ENCODE measurements around the gene SCAMP3. TPM values are rescaled to one million over a fixed set of nuclear protein-coding genes. Genes with fewer than 3 reads are reported as not detected.
"Not testable (repeated sequence)": the region's sequence is repeated elsewhere in the genome, so short reads cannot be mapped to it uniquely, and the experiment has no call there.

SCAMP3 gene
- total RNA-seq, 3 donors from 2014 or later = 64.9 to 72.0 (median 68.3) TPM

DNA sequence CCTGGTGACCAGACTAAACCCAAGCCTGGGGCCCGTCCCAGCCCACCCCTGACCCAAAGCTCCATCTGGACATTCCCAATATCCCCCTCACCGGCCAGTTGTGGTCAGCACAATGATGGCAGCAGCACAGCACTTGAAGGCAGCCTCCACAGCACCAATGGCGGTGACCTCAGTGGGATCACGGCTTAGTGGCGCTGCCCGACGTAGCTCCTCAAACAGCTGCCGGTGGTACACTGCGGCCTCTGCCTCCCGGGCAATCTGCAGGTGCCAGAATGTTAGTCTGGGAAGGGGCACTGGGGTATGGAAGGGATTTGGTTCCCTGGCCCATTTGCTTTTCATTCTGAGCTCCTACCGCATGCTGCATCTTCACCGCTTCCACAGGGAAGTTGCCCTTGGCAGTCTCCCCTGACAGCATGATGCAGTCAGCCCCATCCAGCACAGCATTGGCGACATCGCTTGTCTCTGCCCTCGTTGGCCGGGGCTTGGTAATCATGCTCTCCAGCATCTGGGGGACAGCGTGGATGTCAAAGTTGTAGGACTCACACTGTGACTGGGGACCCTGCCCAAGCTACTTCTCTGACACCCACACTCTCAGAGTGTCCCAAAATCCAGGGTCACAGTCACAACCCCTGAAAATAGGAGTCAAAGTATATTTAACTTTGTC is 31.1 kb upstream of the SCAMP3 start:
- H3K4me1 ChIP-seq = no peaks in the 10 kb centered on the region
- no peak overlapping the region for H3K4me3 ChIP-seq
- intact Hi-C loops (cut with DNase I; ENCODE audit: low total_unique reads) = no loop called here
- no peak overlapping the region for H3K27ac ChIP-seq
- no peak for DNase-seq (ENCODE audit: low spot score in 2 of 2)
- H3K36me3 ChIP-seq = no peaks in the 10 kb centered on the region
- no peaks in the 10 kb centered on the region for H3K9me3 ChIP-seq
- peaks cover 0 to 26% of the 10 kb centered on the region in 2 donors for H3K27me3 ChIP-seq
- TF ChIP-seq POLR2AphosphoS5 (IDR thresholded peaks at IDR 0.05) (no peak), POLR2A (IDR thresholded peaks at IDR 0.05) (no peak)
- TF ChIP-seq, protein P1, sequence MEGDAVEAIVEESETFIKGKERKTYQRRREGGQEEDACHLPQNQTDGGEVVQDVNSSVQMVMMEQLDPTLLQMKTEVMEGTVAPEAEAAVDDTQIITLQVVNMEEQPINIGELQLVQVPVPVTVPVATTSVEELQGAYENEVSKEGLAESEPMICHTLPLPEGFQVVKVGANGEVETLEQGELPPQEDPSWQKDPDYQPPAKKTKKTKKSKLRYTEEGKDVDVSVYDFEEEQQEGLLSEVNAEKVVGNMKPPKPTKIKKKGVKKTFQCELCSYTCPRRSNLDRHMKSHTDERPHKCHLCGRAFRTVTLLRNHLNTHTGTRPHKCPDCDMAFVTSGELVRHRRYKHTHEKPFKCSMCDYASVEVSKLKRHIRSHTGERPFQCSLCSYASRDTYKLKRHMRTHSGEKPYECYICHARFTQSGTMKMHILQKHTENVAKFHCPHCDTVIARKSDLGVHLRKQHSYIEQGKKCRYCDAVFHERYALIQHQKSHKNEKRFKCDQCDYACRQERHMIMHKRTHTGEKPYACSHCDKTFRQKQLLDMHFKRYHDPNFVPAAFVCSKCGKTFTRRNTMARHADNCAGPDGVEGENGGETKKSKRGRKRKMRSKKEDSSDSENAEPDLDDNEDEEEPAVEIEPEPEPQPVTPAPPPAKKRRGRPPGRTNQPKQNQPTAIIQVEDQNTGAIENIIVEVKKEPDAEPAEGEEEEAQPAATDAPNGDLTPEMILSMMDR (IDR thresholded peaks at IDR 0.05) = no peak

DNA sequence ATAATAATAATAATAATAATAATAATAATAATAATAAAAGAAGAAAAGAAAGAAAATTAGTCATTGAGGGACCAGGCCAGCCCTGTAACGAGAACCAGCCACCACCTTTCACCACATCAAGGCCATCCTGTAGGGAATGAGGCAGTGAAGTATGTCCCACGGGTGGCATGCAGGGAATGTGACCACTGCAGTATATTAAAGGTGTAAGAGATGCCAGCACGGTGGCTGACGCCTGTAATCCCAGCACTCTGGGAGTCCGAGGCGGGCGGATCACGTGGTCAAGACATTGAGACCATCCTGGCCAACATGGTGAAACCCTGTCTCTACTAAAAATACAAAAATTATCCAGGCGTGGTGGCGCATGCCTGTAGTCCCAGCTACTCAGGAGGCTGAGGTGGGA is 28.8 kb upstream of the SCAMP3 start:
- DNase-seq (ENCODE audit: low spot score in 2 of 2); H3K4me1 ChIP-seq; H3K27ac ChIP-seq; H3K4me3 ChIP-seq; intact Hi-C loops (cut with DNase I; ENCODE audit: low total_unique reads); H3K9me3 ChIP-seq; H3K36me3 ChIP-seq: not testable (repeated sequence)
- H3K27me3 ChIP-seq = peaks cover 0 to 20% of the 10 kb centered on the region in 2 donors

DNA sequence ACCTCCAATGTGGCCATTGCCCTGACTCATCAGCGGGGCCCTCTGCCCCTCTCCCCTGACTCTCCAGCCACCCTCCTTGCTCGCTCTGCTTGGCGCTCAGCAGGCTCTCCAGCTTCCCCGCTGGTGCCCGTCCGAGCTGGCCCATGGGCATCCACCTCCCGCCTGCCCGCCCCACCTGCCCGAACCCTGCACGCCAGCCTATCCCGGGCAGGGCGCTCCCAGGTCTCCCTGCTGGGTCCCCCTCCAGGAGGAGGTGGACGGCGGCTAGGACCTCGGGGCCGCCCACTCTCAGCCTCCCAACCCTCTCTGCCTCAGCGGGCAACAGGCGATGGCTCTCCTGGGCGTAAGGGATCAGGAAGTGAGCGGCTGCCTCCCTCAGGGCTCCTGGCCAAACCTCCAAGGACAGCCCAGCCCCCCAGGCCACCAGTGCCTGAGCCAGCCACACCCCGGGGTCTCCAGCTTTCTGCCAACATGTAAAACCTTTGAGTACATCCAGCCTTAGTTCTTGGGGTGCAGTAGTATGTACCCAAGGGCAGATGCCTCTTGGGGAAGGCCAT is 25.9 kb upstream of the SCAMP3 start:
- Histone ChIP-seq H3K27me3 (no peaks in the 10 kb centered on the region), H3K9me3 (no peaks in the 10 kb centered on the region), H3K4me1 (no peaks in the 10 kb centered on the region), H3K36me3 (no peaks in the 10 kb centered on the region), H3K4me3 (no peak overlapping the region), H3K27ac (no peak overlapping the region)
- no peak for DNase-seq (ENCODE audit: low spot score in 2 of 2)
- intact Hi-C loops (cut with DNase I; ENCODE audit: low total_unique reads) = no loop called here
- TF ChIP-seq, protein P1 (IDR thresholded peaks at IDR 0.05) = no peak
- TF ChIP-seq POLR2A (IDR thresholded peaks at IDR 0.05) = no peak
- TF ChIP-seq POLR2AphosphoS5 (IDR thresholded peaks at IDR 0.05) = no peak

DNA sequence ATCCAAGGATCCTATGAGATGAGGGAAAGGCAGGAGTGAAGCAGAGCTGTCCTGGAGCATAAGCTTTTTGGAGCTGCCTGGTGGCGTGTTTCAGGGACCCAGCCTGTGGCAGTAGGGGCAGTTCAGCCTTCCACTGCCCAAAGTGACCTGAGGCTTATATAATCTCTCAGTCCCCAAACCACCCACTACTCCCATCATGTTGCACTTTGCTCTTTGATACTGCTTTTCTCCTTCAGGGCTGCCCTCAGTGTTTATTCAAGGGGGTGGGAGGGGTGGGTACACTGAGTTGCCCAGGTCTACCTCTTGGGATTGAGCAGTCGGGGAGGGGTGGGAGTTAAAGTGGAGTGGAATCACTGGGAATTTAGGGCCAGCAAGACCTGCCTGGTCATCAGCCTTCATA is 24.4 kb upstream of the SCAMP3 start:
- no peaks in the 10 kb centered on the region for H3K36me3 ChIP-seq
- DNase-seq (ENCODE audit: low spot score in 2 of 2) = no peak
- H3K27me3 ChIP-seq = no peaks in the 10 kb centered on the region
- no peak overlapping the region for H3K4me3 ChIP-seq
- H3K9me3 ChIP-seq = no peaks in the 10 kb centered on the region
- TF ChIP-seq POLR2AphosphoS5 (IDR thresholded peaks at IDR 0.05) = no peak
- TF ChIP-seq POLR2A (IDR thresholded peaks at IDR 0.05) = no peak
- TF ChIP-seq, protein P1 (IDR thresholded peaks at IDR 0.05) = no peak
- intact Hi-C loops (cut with DNase I; ENCODE audit: low total_unique reads) = no loop called here
- H3K27ac ChIP-seq = no peak overlapping the region
- no peaks in the 10 kb centered on the region for H3K4me1 ChIP-seq

DNA sequence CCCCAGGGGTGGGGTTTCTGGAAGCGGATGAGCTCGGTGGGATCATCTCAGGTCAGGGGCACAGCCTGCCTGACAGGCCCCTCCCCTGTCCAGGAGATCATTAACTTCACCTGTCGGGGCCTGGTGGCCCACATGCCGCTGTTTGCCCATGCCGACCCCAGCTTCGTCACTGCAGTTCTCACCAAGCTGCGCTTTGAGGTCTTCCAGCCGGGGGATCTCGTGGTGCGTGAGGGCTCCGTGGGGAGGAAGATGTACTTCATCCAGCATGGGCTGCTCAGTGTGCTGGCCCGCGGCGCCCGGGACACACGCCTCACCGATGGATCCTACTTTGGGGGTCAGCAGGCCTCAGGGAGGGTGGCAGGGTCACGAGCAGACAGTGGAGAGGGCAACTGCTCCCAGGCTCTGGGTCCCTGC is 23.5 kb upstream of the SCAMP3 start:
- H3K27me3 ChIP-seq = no peaks in the 10 kb centered on the region
- H3K4me1 ChIP-seq = no peaks in the 10 kb centered on the region
- no peak overlapping the region for H3K4me3 ChIP-seq
- H3K36me3 ChIP-seq = no peaks in the 10 kb centered on the region
- DNase-seq (ENCODE audit: low spot score in 2 of 2) = no peak
- no peaks in the 10 kb centered on the region for H3K9me3 ChIP-seq
- intact Hi-C loops (cut with DNase I; ENCODE audit: low total_unique reads) = no loop called here
- TF ChIP-seq, protein P1 (IDR thresholded peaks at IDR 0.05) = no peak
- no peak for TF ChIP-seq POLR2AphosphoS5 (IDR thresholded peaks at IDR 0.05)
- TF ChIP-seq POLR2A (IDR thresholded peaks at IDR 0.05) = no peak
- no peak overlapping the region for H3K27ac ChIP-seq
